Measurements from ENCODE around the gene ZNF557.
"Not testable (repeated sequence)": the region's sequence is repeated elsewhere in the genome, so short reads cannot be mapped to it uniquely, and the experiment has no call there.

The ZNF557 gene

GRCh38 chr19:7069042-7069903 lies at the start of gene ZNF557:
ZNF557 (plus strand) TSS chr19:7069703; CDS start chr19:7075075, 5,372 bp downstream.
- peak; percentile 96 to 99 for DNase-seq (ENCODE audit: low read depth in 1 of 2, low spot score in 1 of 2)

- not testable (repeated sequence) for DNase-seq (ENCODE audit: low read depth in 1 of 2, low spot score in 1 of 2)
Measured at GRCh38 chr19:7021331-7021730, 48.2 kb upstream of the ZNF557 start, which contains the start of gene MBD3L2B. MBD3L2B (minus strand) TSS chr19:7021431; CDS start chr19:7021397, 34 bp downstream.

GRCh38 chr19:7028790-7029189 lies 40.7 kb upstream of the ZNF557 start:
- not testable (repeated sequence) for DNase-seq (ENCODE audit: low read depth in 1 of 2, low spot score in 1 of 2)

- not testable (repeated sequence) for DNase-seq (ENCODE audit: low read depth in 1 of 2, low spot score in 1 of 2)
Measured at GRCh38 chr19:7030278-7030677, 39.2 kb upstream of the ZNF557 start, which contains the start of gene MBD3L5. MBD3L5 (plus strand) TSS chr19:7030578; CDS start chr19:7030612, 34 bp downstream.

DNA sequence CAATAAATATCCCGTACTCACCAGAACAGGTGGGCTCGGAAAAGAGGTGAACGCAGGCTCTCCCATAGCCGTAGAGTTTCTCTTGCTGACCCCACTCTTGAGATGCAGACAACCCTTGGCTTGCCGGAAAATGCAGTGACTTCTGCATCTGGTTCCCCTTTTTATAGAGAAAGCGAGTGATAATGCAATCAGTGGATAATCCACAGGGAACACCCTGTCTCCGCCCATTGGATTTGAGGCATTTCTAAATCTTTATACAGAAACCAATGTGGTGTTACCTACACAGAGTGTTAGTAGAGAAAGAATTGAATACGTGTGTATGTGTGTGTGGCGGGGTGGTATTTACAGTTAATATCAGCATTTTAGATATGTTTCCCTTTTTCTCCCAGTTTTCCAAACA lies 29.4 kb upstream of the ZNF557 start, which contains the start of gene MBD3L4:
Gene MBD3L4, minus strand, starts transcription at position 101 of the 400 bp plus-strand sequence. Its CDS starts 35 bp downstream, at position 66.
- DNase-seq (ENCODE audit: low read depth in 1 of 2, low spot score in 1 of 2) = not testable (repeated sequence)

GRCh38 chr19:7041563-7041962 lies 27.9 kb upstream of the ZNF557 start:
- DNase-seq (ENCODE audit: low read depth in 1 of 2, low spot score in 1 of 2) = not testable (repeated sequence)

GRCh38 chr19:7049021-7049420 lies 20.5 kb upstream of the ZNF557 start, which contains the start of gene MBD3L2:
MBD3L2 (plus strand) TSS chr19:7049321; CDS start chr19:7049374, 53 bp downstream.
- not testable (repeated sequence) for DNase-seq (ENCODE audit: low read depth in 1 of 2, low spot score in 1 of 2)

DNA sequence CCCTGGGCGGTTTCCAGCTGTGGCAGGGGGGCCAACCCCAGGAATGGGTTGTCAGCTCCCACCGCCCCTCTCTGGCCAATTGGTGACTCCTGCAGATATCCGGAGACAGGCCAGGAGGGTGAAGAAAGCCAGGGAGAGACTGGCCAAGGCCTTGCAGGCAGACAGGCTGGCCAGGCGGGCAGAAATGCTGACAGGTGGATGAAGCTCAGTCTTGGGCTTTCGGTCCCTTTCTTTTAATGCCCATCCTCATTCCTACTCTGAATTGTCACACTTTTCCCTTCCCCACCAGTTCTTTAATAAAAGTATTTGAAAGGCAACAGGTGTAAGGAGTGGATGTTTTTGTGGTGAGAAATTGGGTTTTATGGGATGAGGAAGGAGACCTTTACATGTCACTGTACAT lies 18.1 kb upstream of the ZNF557 start:
- not testable (repeated sequence) for DNase-seq (ENCODE audit: low read depth in 1 of 2, low spot score in 1 of 2)

DNA sequence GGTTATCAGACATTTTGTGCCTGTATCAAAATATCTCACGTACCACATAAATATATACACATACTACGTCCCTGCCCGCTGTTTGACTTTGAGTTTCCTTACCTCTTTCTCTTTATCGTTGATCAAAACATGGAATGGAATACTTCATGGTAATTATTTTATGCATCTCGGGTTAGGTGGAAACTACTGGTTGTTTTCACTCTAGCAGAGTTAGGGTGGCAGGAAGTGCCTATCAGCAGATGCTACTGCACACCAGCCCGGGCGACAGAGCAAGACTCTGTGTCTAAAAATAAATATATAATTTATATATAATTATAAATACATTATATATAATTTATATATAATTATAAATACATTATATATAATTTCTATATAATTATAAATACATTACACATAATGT lies 16.6 kb upstream of the ZNF557 start:
- not testable (repeated sequence) for DNase-seq (ENCODE audit: low read depth in 1 of 2, low spot score in 1 of 2)

DNA sequence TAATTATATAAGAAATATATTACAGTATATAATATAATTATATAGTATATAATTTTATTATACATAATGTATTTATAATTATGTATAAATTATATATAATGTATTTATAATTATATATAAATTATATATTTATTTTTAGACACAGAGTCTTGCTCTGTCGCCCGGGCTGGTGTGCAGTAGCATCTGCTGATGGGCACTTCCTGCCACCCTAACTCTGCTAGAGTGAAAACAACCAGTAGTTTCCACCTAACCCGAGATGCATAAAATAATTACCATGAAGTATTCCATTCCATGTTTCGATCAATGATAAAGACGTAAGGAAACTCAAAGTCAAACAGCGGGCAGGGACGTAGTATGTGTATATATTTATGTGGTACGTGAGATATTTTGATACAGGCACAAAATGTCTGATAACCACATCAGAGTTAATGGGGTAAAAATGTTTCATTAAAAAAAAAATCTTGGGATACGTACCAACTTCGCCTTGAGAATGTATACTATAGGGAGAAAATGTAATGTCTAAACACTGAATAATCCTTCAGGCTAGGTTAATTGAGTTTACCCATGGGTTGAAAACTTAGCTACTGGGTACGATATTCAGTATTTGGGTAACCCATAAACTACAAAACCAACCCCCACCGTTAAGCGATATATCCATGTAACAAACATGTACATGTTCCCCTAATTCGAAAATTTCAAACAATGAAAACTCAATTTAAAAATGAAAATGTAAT lies 14.7 kb upstream of the ZNF557 start:
- DNase-seq (ENCODE audit: low read depth in 1 of 2, low spot score in 1 of 2) = not testable (repeated sequence)

- not testable (repeated sequence) for DNase-seq (ENCODE audit: low read depth in 1 of 2, low spot score in 1 of 2)
Measured at GRCh38 chr19:7055679-7056078, 13.8 kb upstream of the ZNF557 start.

GRCh38 chr19:7056371-7056770 lies 13.1 kb upstream of the ZNF557 start:
- DNase-seq (ENCODE audit: low read depth in 1 of 2, low spot score in 1 of 2) = not testable (repeated sequence)

DNA sequence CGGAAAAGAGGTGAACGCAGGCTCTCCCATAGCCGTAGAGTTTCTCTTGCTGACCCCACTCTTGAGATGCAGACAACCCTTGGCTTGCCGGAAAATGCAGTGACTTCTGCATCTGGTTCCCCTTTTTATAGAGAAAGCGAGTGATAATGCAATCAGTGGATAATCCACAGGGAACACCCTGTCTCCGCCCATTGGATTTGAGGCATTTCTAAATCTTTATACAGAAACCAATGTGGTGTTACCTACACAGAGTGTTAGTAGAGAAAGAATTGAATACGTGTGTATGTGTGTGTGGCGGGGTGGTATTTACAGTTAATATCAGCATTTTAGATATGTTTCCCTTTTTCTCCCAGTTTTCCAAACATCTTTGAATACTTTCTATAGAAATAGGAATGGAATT lies 10.9 kb upstream of the ZNF557 start, which contains the start of gene MBD3L3:
Gene MBD3L3, minus strand, starts transcription at position 101 of the 400 bp plus-strand sequence. Its CDS starts 71 bp downstream, at position 30.
- DNase-seq (ENCODE audit: low read depth in 1 of 2, low spot score in 1 of 2) = not testable (repeated sequence)

- DNase-seq (ENCODE audit: low read depth in 1 of 2, low spot score in 1 of 2) = not testable (repeated sequence)
Measured at GRCh38 chr19:7059977-7060376, 9.5 kb upstream of the ZNF557 start.

DNA sequence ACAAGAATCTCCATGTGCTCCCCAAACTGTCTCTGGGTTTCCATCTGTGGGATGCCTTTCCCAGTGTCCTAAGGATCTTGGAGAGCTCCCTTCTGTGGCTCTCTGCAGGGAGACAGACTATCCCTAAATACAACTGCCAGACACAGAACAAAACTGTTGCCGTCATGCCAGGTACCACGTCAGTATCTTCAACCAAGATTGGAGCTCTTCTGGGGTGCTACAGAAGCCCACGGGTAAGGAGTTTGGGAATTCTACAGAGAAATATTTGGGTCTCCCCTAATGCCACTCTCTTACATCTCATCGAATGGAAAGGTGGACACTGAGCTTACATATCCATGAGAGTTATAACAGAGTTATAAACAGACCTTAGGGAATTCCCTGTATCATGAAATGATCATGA lies 6.2 kb upstream of the ZNF557 start:
- no peak for DNase-seq (ENCODE audit: low read depth in 1 of 2, low spot score in 1 of 2)

DNA sequence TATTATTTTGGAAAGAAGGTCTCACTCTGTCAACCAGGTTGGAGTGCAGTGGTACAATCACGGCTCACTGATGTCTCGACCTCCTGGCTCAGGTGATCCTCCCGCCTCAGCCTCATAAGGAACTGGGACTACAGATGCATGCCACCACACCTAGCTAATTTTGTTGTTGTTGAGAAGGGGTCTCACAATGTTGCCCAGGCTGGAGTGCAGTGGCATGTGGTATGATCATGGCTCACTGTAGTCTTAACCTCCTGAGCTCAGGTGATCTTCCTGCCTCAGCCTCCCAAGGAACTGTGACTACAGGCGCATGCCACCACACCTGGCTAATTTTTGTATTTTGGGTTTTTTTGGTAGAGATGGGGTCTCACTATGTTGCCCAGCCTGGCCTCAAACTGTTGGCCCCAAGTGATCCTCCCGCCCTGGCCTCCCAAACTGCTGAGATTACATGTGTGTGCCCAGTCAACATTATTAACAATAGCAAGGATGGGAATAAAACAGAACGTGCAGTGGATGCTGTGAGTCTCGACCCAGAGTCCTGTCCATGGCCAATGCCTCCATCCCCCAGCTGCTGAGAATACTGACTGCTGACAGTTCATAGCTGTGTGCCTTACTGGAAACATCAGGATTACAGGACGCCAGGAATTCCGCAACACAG lies 5.6 kb upstream of the ZNF557 start:
- no peak for DNase-seq (ENCODE audit: low read depth in 1 of 2, low spot score in 1 of 2)

DNA sequence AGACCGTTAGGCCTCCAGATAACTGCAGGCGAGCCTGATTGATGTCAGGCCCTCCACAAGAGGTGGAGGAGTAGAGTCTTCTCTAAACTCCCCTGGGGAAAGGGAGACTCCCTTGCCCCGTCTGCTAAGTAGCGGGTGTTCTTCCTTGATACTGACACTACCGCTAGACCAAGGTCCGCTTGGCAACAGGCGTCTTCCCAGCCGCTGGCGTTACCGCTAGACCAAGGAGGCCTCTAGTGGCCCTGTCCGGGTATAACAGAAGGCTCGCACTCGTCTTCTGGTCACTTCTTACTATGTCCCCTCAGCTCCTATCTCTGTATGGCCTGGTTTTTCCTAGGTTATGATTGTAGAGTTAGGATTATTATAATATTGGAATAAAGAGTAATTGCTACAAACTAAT lies 2.4 kb upstream of the ZNF557 start:
- DNase-seq (ENCODE audit: low read depth in 1 of 2, low spot score in 1 of 2) = not testable (repeated sequence)

- no peak for DNase-seq (ENCODE audit: low read depth in 1 of 2, low spot score in 1 of 2)
Measured at GRCh38 chr19:7067716-7068115, 1.8 kb upstream of the ZNF557 start.

GRCh38 chr19:7068599-7068998 lies 904 bp upstream of the ZNF557 start:
- DNase-seq (ENCODE audit: low read depth in 1 of 2, low spot score in 1 of 2) = no peak

- DNase-seq (ENCODE audit: low read depth in 1 of 2, low spot score in 1 of 2) = no peak
Measured at GRCh38 chr19:7069904-7070226, 362 bp downstream of the ZNF557 start.

DNA sequence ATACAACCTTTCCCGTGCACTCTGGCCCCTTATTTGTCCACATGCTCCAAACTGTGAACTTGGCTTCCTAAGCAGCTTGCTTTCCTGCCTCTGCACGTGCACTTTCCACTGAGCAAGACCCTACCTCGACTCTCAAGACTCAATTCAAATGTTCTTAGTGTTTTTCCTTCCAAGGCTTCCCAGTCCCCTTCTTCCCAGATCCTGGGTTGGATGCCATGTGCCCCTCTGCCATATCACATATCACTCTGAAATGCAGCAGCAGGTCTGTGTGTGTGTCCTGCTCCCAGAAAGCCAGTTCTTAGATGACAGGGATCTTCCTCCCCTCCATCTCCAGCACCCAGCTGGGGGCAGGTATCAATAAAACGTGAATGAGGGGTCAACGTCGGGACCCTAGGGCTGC lies 3.0 kb downstream of the ZNF557 start:
- no peak for DNase-seq (ENCODE audit: low read depth in 1 of 2, low spot score in 1 of 2)

Data from activated CD4-positive, alpha-beta T cell treated with anti-CD3 and anti-CD28 coated beads, Interleukin-2, amount 50 U/mL, for 24 hours (primary cell).